Neuronal stem cell (in vitro differentiated cells): ENCODE measurements around the gene SCRT2.
A peak's percentile ranks its signal among the peaks of the same experiment; 100 is the strongest.

Experiments used
- DNase-seq: peaks from one replicate; pipeline ENCODE4 v3.0.0-alpha.2; 2013; ENCODE audit warnings: low spot score
- H2AFZ ChIP-seq: one replicate; pipeline ENCODE4 v1.6.1; 2013; ENCODE audit warnings: mild to moderate bottlenecking, low read length, inconsistent platforms
- H2AK5ac ChIP-seq: 2 replicates; pipeline ENCODE4 v1.6.1; 2013; ENCODE audit warnings: low read depth, mild to moderate bottlenecking, inconsistent platforms, low read length, moderate library complexity, mixed read lengths
- H2BK120ac ChIP-seq: 2 replicates; pipeline ENCODE4 v1.6.1; 2013; ENCODE audit warnings: low read depth, mild to moderate bottlenecking, inconsistent platforms, low read length, moderate library complexity, mixed read lengths
- H2BK12ac ChIP-seq: one replicate; pipeline ENCODE4 v1.6.1; 2013; ENCODE audit warnings: low read length, inconsistent platforms
- H2BK15ac ChIP-seq: 2 replicates; pipeline ENCODE4 v1.6.1; 2013; ENCODE audit warnings: mild to moderate bottlenecking, low read length, inconsistent platforms, mixed read lengths
- H2BK5ac ChIP-seq: one replicate; pipeline ENCODE4 v1.6.1; 2013; ENCODE audit warnings: inconsistent platforms, mild to moderate bottlenecking, low read length, moderate library complexity
- H3K14ac ChIP-seq: one replicate; pipeline ENCODE4 v1.6.1; 2013; ENCODE audit warnings: low read length, inconsistent platforms
- H3K18ac ChIP-seq: 2 replicates; pipeline ENCODE4 v1.6.1; 2013; ENCODE audit warnings: low read length, inconsistent platforms
- H3K23ac ChIP-seq: 2 replicates; pipeline ENCODE4 v1.6.1; 2013; ENCODE audit warnings: low read depth, mild to moderate bottlenecking, mixed read lengths, low read length, inconsistent platforms; ENCODE audit not compliant: poor library complexity
- H3K27ac ChIP-seq: replicated peaks from 3 replicates; pipeline ENCODE4 v1.5.1; 2013; ENCODE audit warnings: low read length, inconsistent platforms
- H3K27me3 ChIP-seq, 3 experiments: 2 replicates each; pipeline ENCODE4 v1.6.1; 2013; ENCODE audit warnings: low read length in 3 of 3, mild to moderate bottlenecking in 2 of 3, inconsistent platforms in 1 of 3, low read depth in 1 of 3, mixed read lengths in 1 of 3, moderate library complexity in 1 of 3; ENCODE audit not compliant: control insufficient read depth in 3 of 3, insufficient read depth in 3 of 3
- H3K36me3 ChIP-seq, 2 donors: replicated peaks in 1 of 2; 2 replicates each; pipeline ENCODE4 v1.6.1; 2013; ENCODE audit warnings: low read length in 2 of 2; ENCODE audit not compliant: control insufficient read depth in 2 of 2, insufficient read depth in 2 of 2
- H3K4ac ChIP-seq: 2 replicates; pipeline ENCODE4 v1.6.1; 2013; ENCODE audit warnings: inconsistent platforms, mild to moderate bottlenecking, low read length, moderate library complexity
- H3K4me1 ChIP-seq, 2 donors: 1 replicate in 1 of 2; 2 replicates in 1 of 2; pipeline ENCODE4 v1.6.1; 2013; ENCODE audit warnings: low read length in 2 of 2, low read depth in 1 of 2; ENCODE audit not compliant: control insufficient read depth in 2 of 2, insufficient read depth in 1 of 2
- H3K4me2 ChIP-seq: one replicate; pipeline ENCODE4 v1.6.1; 2013; ENCODE audit warnings: mild to moderate bottlenecking, low read length, inconsistent platforms; ENCODE audit not compliant: insufficient read depth, poor library complexity, severe bottlenecking
- H3K4me3 ChIP-seq, 2 donors: 2 replicates each; pipeline ENCODE4 v1.5.1; 2013; ENCODE audit warnings: low read length in 2 of 2, mild to moderate bottlenecking in 2 of 2, inconsistent platforms in 1 of 2, moderate library complexity in 1 of 2
- H3K79me1 ChIP-seq: one replicate; pipeline ENCODE4 v1.6.1; 2013; ENCODE audit warnings: low read depth, mild to moderate bottlenecking, inconsistent platforms, low read length, moderate library complexity
- H3K9ac ChIP-seq: one replicate; pipeline ENCODE4 v1.6.1; 2013; ENCODE audit warnings: mild to moderate bottlenecking, low read depth, low read length, inconsistent platforms; ENCODE audit not compliant: poor library complexity
- H3K9me3 ChIP-seq, 2 donors: replicated peaks in 1 of 2; 2 replicates each; pipeline versions ENCODE3 to v1.6.1; 2013; ENCODE audit warnings: low read length in 2 of 2, mild to moderate bottlenecking in 2 of 2, inconsistent platforms in 1 of 2, low read depth in 1 of 2, mixed read lengths in 1 of 2, moderate library complexity in 1 of 2; ENCODE audit not compliant: control insufficient read depth in 2 of 2, insufficient read depth in 1 of 2
- H4K8ac ChIP-seq: one replicate; pipeline ENCODE4 v1.6.1; 2013; ENCODE audit warnings: low read depth, mild to moderate bottlenecking, inconsistent platforms, low read length, moderate library complexity
- H4K91ac ChIP-seq: one replicate; pipeline ENCODE4 v1.6.1; 2013; ENCODE audit warnings: low read length, low read depth, mild to moderate bottlenecking, inconsistent platforms; ENCODE audit not compliant: poor library complexity
- WGBS, 2 donors: extraction: QIAGEN DNeasy Blood & Tissue Kit; methylation state at CpG; one replicate each; pipeline ENCODE4 v1.1.7; 2013; ENCODE audit warnings: missing lambda C conversion rate in 2 of 2, mixed read lengths in 1 of 2; ENCODE audit not compliant: insufficient read length in 2 of 2, insufficient replicate concordance in 1 of 2; ENCODE audit errors: extremely low coverage in 2 of 2; 5-methylcytosine and 5-hydroxymethylcytosine counted together

Gene SCRT2

GRCh38 chr20:717832-718231, 42.2 kb upstream of the SCRT2 start:
- Histone ChIP-seq H3K79me1 (peaks cover 1% of the 10 kb centered on the region), H3K36me3 (no peaks in the 10 kb centered on the region), H4K8ac (no peak overlapping the region), H3K14ac (no peak overlapping the region), H3K18ac (no peak overlapping the region), H2BK12ac (no peak overlapping the region), H2BK120ac (no peak overlapping the region), H3K9me3 (no peaks in the 10 kb centered on the region), H2AK5ac (no peak overlapping the region), H3K27ac (no peak overlapping the region), H3K9ac (no peak overlapping the region), H3K4ac (no peak overlapping the region), H3K4me1 (peaks cover 0 to 7% of the 10 kb centered on the region in 2 donors), H2BK15ac (no peak overlapping the region), H4K91ac (no peak overlapping the region), H3K4me2 (no peak overlapping the region), H3K27me3 (peaks cover 0 to 40% (median 1%) of the 10 kb centered on the region in 3 experiments), H3K23ac (no peak overlapping the region), H2BK5ac (no peak overlapping the region), H3K4me3 (no peak overlapping the region), H2AFZ (no peak overlapping the region)
- no peak for DNase-seq
- no CpG with 5 or more reads among the region's 5 CpGs for WGBS, 2 donors

- Histone ChIP-seq H2BK12ac (no peak overlapping the region), H2BK15ac (no peak overlapping the region), H3K4me2 (no peak overlapping the region), H3K36me3 (no peaks in the 10 kb centered on the region), H3K9ac (no peak overlapping the region), H2BK120ac (no peak overlapping the region), H3K4me1 (peaks cover 0 to 7% of the 10 kb centered on the region in 2 donors), H3K4me3 (no peak overlapping the region), H2AFZ (no peak overlapping the region), H3K27me3 (peaks cover 0 to 37% (median 1%) of the 10 kb centered on the region in 3 experiments), H3K4ac (no peak overlapping the region), H3K14ac (no peak overlapping the region), H3K79me1 (peaks cover 1% of the 10 kb centered on the region), H2AK5ac (peak overlapping the region; percentile 19), H4K8ac (no peak overlapping the region), H2BK5ac (no peak overlapping the region), H4K91ac (no peak overlapping the region), H3K18ac (no peak overlapping the region), H3K9me3 (no peaks in the 10 kb centered on the region), H3K27ac (no peak overlapping the region), H3K23ac (no peak overlapping the region)
- WGBS, 2 donors: no CpG with 5 or more reads among the region's 7 CpGs
- DNase-seq: no peak
Measured at GRCh38 chr20:717271-717670, 41.7 kb upstream of the SCRT2 start.

DNA sequence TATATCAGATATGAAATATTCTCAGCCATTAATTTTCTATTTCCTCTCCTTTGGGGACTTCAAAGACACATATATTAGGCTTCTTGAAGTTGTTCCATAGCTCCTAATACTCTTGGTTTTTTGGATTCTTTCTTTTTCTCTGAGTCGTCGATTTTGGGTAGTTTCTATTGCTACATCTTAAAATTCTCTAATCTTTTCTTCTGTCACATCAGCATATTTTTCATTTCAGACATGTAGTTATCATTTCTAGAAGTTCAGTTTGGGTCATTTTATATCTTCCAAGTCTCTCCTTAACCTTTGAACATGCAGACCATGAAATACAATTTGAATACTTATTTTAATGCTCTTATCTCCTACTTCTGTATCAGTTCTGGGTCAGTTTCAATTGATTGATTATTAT, 38.9 kb upstream of the SCRT2 start:
- no peak for DNase-seq
- peaks cover 0 to under 1% of the 10 kb centered on the region in 2 donors for H3K9me3 ChIP-seq
- WGBS, 2 donors: no CpG with 5 or more reads among the region's 2 CpGs
- H2BK120ac ChIP-seq: no peak overlapping the region
- H2BK5ac ChIP-seq: no peak overlapping the region
- no peak overlapping the region for H2BK12ac ChIP-seq
- peaks cover 0 to 30% (median 2%) of the 10 kb centered on the region in 3 experiments for H3K27me3 ChIP-seq
- no peak overlapping the region for H3K4ac ChIP-seq
- no peak overlapping the region for H2AK5ac ChIP-seq
- no peak overlapping the region for H4K8ac ChIP-seq
- no peak overlapping the region for H3K23ac ChIP-seq
- H2AFZ ChIP-seq: no peak overlapping the region
- peaks cover 1% of the 10 kb centered on the region for H3K79me1 ChIP-seq
- peaks cover 0 to 3% of the 10 kb centered on the region in 2 donors for H3K4me1 ChIP-seq
- H4K91ac ChIP-seq: no peak overlapping the region
- no peak overlapping the region for H3K9ac ChIP-seq
- no peak overlapping the region for H3K18ac ChIP-seq
- no peak overlapping the region for H3K27ac ChIP-seq
- no peaks in the 10 kb centered on the region for H3K36me3 ChIP-seq
- H3K4me2 ChIP-seq: no peak overlapping the region
- H2BK15ac ChIP-seq: no peak overlapping the region
- H3K4me3 ChIP-seq: no peak overlapping the region
- H3K14ac ChIP-seq: no peak overlapping the region

- Histone ChIP-seq H2BK15ac (no peak overlapping the region), H4K8ac (no peak overlapping the region), H3K4me1 (peaks cover 0 to 5% of the 10 kb centered on the region in 2 donors), H3K27me3 (peaks cover 0 to 45% (median 7%) of the 10 kb centered on the region in 3 experiments), H3K9ac (no peak overlapping the region), H3K9me3 (peaks cover 2 to 13% of the 10 kb centered on the region in 2 donors), H3K36me3 (no peaks in the 10 kb centered on the region), H2BK5ac (no peak overlapping the region), H2AK5ac (peak overlapping the region; percentile 32), H3K4ac (no peak overlapping the region), H2BK12ac (no peak overlapping the region), H3K27ac (no peak overlapping the region), H3K79me1 (peaks cover 1% of the 10 kb centered on the region), H3K4me3 (no peak overlapping the region), H2AFZ (no peak overlapping the region), H3K18ac (peak overlapping the region; percentile 27), H3K14ac (no peak overlapping the region), H3K4me2 (no peak overlapping the region), H3K23ac (no peak overlapping the region), H4K91ac (no peak overlapping the region), H2BK120ac (no peak overlapping the region)
- no peak for DNase-seq
- no CpG with 5 or more reads among the region's 2 CpGs for WGBS, 2 donors
Measured at GRCh38 chr20:711576-711975, 36.0 kb upstream of the SCRT2 start.
